ENCODE results near the gene EDA.

The EDA gene

GRCh38 chrX:69615779-69616456, at the start of gene EDA:
TSS of gene EDA (plus strand) at chrX:69616113.
- no peak for TF ChIP-seq CTCF (IDR thresholded peaks at IDR 0.05; ENCODE audit: insufficient read depth, low read depth, low read length, missing control alignments)
- H3K4me3 ChIP-seq (ENCODE audit: low read length), result peak within 1 kb of the TSS; percentile 40
- peak; percentile 76 for DNase-seq (ENCODE audit: low read depth)

- no peak for DNase-seq (ENCODE audit: low read depth)
- no peak for TF ChIP-seq CTCF (IDR thresholded peaks at IDR 0.05; ENCODE audit: insufficient read depth, low read depth, low read length, missing control alignments)
- H3K4me3 ChIP-seq (ENCODE audit: low read length), result no peak overlapping the region
These were observed 47.1 kb upstream of the EDA start for GRCh38 chrX:69568828-69569227.

GRCh38 chrX:69597399-69597798, 18.5 kb upstream of the EDA start:
- DNase-seq (ENCODE audit: low read depth), result no peak

DNA sequence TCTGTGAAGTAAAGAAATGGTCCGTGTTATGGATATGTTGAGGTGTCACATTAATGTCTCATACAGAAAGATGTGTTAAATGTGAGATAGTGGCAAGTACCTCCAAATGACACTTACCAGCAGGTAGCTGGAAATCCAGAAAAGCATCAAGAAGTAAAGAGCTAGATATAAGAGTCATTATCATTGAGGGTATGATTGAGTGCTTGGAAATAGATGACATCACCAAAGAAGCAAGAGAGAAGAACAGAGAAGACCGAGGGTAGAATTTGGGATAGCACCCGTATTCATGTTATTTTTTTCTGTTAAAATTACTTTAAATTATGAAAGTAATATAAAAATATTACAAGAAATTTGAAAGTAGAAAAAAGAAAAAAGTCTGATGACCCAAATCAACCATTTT, 15.7 kb upstream of the EDA start:
- no peak overlapping the region for H3K4me3 ChIP-seq (ENCODE audit: low read length)
- TF ChIP-seq CTCF (IDR thresholded peaks at IDR 0.05; ENCODE audit: insufficient read depth, low read depth, low read length, missing control alignments), result no peak
- no peak for DNase-seq (ENCODE audit: low read depth)

More at GRCh38 chrX:69597399-69597798, 18.5 kb upstream of the EDA start:
- TF ChIP-seq CTCF (IDR thresholded peaks at IDR 0.05; ENCODE audit: insufficient read depth, low read depth, low read length, missing control alignments), result no peak
- no peak overlapping the region for H3K4me3 ChIP-seq (ENCODE audit: low read length)

GRCh38 chrX:69603566-69604194, 12.2 kb upstream of the EDA start:
- TF ChIP-seq CTCF (IDR thresholded peaks at IDR 0.05; ENCODE audit: insufficient read depth, low read depth, low read length, missing control alignments), result no peak
- H3K4me3 ChIP-seq (ENCODE audit: low read length), result no peak overlapping the region
- DNase-seq (ENCODE audit: low read depth), result no peak

DNA sequence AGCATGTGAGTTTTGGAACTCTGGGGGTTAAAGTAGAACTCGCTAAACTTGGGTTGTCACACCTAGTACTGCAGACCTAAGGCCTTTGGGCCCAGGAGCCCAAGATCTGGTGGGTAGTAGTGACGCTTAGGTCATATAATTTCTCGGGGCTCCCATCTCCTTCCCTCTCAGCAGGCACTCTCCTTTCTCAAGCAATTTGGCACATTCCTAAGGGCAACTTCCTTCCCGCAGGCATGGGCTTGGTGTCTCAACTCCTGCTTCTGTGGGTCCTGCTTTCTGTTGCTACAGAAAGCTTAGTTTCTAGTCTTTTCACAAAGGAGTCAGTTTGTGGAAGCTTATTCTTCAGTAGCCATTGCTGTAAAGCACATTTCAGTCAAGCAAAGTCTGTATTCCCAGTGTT, 10.4 kb upstream of the EDA start:
- H3K4me3 ChIP-seq (ENCODE audit: low read length), result no peak overlapping the region
- DNase-seq (ENCODE audit: low read depth), result no peak
- no peak for TF ChIP-seq CTCF (IDR thresholded peaks at IDR 0.05; ENCODE audit: insufficient read depth, low read depth, low read length, missing control alignments)

DNA sequence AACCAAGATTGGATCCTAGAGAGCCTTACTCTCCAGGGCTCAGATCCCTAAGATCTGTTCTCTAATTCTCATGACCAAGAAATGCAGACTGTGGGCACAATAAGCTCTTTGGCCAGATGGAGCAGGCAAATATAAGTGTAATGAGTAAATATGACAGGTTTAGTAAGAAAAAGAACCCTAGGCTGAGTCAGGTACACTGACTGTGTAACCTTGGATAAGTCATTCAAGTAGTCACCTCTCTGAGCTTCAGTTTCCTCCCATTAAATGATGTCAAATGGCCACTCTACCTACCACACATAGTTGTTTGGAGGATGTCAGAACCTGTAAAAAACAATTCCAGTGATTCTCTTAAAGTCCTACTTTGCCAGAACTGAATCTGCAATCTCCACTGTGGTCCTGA, 8.3 kb upstream of the EDA start:
- DNase-seq (ENCODE audit: low read depth), result no peak
- TF ChIP-seq CTCF (IDR thresholded peaks at IDR 0.05; ENCODE audit: insufficient read depth, low read depth, low read length, missing control alignments), result no peak
- H3K4me3 ChIP-seq (ENCODE audit: low read length), result no peak overlapping the region
